Lower lobe of right lung (tissue), 2 donors: ENCODE results near the gene CD207. TPM values are rescaled to one million over a fixed set of nuclear protein-coding genes. Genes with fewer than 3 reads are reported as not detected.

Source experiments
- ATAC-seq, 2 donors: fragments of 200-7000 bp; cut with Tn5 transposase; one replicate each; pipeline ENCODE4 v1.9.1; 2020 to 2022; ENCODE audit warnings: mild to moderate bottlenecking in 2 of 2, moderate library complexity in 2 of 2
- DNase-seq: peaks from one replicate; pipeline ENCODE4 v3.0.0-alpha.2; 2020
- H3K27ac ChIP-seq: fragments of 200-600 bp; one replicate; pipeline ENCODE4 v1.8.0; 2022
- H3K27me3 ChIP-seq: fragments of 200-600 bp; one replicate; pipeline ENCODE4 v1.8.0; 2022; ENCODE audit warnings: low read depth
- H3K36me3 ChIP-seq: fragments of 200-600 bp; one replicate; pipeline ENCODE4 v1.8.0; 2022; ENCODE audit warnings: mild to moderate bottlenecking
- H3K4me1 ChIP-seq: fragments of 200-600 bp; one replicate; pipeline ENCODE4 v1.8.0; 2022
- H3K4me3 ChIP-seq: fragments of 200-600 bp; one replicate; pipeline ENCODE4 v1.8.0; 2022; ENCODE audit warnings: mild to moderate bottlenecking
- H3K9me3 ChIP-seq: fragments of 200-600 bp; one replicate; pipeline ENCODE4 v1.8.0; 2022
- intact Hi-C: fragments of 100-400 bp; cut with DNase I; formaldehyde crosslinking; loops from one replicate; pipeline ENCODE4 v1.11.0; 2022
- total RNA-seq: library from RNA; stranded (reverse); fragmentation: NEBNext Ultra II Directional; extraction: Animal tissue kit (Norgen Biotek cat#: 25700); gene quantifications from one replicate; pipeline ENCODE4 v1.2.1, GENCODE V29; 2021
- TF ChIP-seq, protein P1 (sequence below): fragments of 200-600 bp; IDR thresholded peaks from one replicate; pipeline ENCODE4 v1.8.0; 2022; ENCODE audit warnings: antibody characterized with exemption, mild to moderate bottlenecking
- donor health status: DM: no; HTN: yes; CAD: no; lungs with severe emphysema.

The CD207 gene
- total RNA-seq, 1 donor from 2014 or later = 3.0 TPM

DNA sequence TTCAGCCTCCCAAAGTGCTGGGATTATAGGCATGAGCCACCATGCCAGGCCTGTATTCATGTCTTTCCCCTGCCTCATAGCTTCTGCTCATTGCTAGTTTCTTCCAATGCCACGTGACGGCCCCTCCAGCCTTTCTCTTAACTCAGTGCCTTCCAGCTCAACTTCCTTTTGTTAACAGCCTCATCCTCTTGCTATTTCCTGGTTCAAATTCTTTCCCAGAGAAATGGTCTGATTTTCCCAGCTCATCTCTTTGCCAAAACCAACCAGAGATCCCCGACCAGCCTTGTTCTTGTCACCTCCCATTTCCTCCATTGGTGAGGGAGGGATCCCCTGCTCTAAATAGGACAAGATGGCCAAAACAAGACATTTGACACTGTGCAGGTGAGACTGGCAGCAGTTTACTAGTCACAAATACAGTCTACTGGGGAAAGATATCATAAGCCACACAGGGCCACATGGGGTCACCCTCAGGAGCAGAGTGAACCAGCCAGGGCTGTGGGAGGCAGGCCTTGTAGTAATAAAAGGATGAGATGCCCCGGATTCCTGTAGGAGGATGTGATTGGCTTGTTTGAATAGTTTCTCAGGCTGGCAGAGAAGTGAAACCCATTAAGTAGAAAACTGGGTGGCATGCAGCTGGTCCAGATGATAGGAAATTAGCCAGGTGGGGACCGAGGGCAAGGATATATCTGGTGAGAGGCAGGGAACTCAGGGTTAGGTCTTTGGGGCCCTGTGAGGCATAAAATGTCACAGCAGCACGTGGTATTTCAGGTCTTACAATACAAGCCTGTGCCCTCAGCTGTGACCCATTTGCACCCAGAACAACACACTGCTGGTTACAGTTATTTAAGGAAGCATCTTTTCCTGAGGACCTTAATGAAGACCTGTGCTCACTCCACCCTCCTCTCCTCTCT is 6.4 kb downstream of the CD207 start:
- Histone ChIP-seq H3K4me1 (no peaks in the 10 kb centered on the region), H3K4me3 (no peak overlapping the region), H3K9me3 (no peaks in the 10 kb centered on the region), H3K36me3 (no peaks in the 10 kb centered on the region), H3K27me3 (no peaks in the 10 kb centered on the region), H3K27ac (no peak overlapping the region)
- TF ChIP-seq, protein P1, sequence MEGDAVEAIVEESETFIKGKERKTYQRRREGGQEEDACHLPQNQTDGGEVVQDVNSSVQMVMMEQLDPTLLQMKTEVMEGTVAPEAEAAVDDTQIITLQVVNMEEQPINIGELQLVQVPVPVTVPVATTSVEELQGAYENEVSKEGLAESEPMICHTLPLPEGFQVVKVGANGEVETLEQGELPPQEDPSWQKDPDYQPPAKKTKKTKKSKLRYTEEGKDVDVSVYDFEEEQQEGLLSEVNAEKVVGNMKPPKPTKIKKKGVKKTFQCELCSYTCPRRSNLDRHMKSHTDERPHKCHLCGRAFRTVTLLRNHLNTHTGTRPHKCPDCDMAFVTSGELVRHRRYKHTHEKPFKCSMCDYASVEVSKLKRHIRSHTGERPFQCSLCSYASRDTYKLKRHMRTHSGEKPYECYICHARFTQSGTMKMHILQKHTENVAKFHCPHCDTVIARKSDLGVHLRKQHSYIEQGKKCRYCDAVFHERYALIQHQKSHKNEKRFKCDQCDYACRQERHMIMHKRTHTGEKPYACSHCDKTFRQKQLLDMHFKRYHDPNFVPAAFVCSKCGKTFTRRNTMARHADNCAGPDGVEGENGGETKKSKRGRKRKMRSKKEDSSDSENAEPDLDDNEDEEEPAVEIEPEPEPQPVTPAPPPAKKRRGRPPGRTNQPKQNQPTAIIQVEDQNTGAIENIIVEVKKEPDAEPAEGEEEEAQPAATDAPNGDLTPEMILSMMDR = no peak
- ATAC-seq (no peak), DNase-seq (no peak)
- intact Hi-C loops = no loop called here

DNA sequence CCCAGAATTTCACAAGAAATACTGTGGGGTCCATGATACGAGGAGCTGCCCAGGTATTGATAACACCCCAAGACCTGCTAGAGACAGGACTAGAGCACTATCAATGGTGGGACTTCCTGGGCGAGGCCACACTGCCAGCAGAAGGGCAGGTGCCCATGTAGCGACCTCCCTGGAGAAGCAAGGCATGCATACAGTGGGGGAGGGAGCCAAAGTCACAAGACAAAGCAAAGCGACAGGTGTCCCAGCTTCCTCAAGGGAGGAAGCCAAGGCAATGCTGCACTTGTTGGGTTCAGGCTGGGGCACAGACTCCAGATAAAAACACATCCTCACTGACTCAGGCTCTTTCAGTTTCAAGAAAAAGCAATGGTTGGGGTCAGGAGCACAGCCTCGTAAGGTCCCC is 7.5 kb downstream of the CD207 start:
- ATAC-seq (no peak), DNase-seq (no peak)
- Histone ChIP-seq H3K27me3 (no peaks in the 10 kb centered on the region), H3K27ac (no peak overlapping the region), H3K4me1 (no peaks in the 10 kb centered on the region), H3K36me3 (no peaks in the 10 kb centered on the region), H3K4me3 (no peak overlapping the region), H3K9me3 (no peaks in the 10 kb centered on the region)
- intact Hi-C loops = no loop called here
- TF ChIP-seq, protein P1 = no peak

DNA sequence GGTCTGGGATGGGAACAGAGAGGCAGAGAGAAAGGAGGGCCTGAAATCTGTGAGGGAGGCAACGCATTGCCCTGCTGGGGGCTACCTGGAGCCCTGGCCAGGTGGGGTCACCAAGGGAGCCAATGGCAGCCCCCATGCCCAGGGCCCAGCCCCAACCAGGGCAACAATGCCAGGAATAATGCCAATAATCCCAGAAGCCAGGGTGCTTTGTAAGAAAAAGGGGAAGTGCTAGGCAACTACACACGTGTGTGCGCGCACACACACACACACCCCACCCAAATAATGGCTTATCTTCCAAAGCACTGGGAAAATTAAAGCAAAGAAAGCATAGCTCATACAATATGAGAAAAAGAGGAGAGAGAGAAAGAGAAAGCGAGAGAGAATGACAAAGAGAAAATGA is 8.2 kb downstream of the CD207 start:
- intact Hi-C loops = no loop called here
- no peak for DNase-seq
- no peak for ATAC-seq
- no peaks in the 10 kb centered on the region for H3K27me3 ChIP-seq
- no peaks in the 10 kb centered on the region for H3K4me1 ChIP-seq
- no peaks in the 10 kb centered on the region for H3K9me3 ChIP-seq
- H3K27ac ChIP-seq = no peak overlapping the region
- H3K36me3 ChIP-seq = no peaks in the 10 kb centered on the region
- no peak overlapping the region for H3K4me3 ChIP-seq
- TF ChIP-seq, protein P1 = no peak

DNA sequence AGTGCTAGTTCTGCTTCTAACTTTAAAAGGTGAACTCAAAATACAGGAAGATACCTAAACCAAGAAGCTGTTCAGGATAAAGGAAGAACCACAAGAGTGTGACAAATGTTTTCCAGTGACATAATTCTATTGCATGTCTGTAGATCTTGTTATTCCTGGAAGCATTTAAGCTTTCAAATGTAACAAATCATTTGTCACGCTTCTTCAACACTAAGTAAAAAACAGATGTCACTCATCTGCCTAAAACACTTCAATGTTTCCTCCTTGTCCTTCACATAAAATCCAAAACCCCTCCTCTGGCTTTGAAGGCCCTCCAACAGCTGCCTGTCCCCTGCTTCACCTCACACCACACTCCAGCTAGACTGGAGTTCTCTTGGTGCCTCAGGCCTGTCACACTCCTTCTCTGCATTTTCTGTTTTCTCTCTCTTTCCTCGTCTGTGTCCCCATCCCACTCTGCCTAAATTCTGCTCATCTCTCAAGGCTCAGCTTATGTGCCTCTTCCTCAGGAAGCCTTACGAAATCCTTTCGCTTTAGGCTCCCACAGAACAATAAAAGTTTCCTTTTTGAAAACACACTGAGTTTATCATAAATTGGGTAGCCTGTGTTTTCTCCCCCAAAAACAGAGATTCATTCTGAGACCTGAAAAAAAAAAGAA is 8.8 kb downstream of the CD207 start:
- H3K9me3 ChIP-seq = no peaks in the 10 kb centered on the region
- H3K4me1 ChIP-seq = no peaks in the 10 kb centered on the region
- TF ChIP-seq, protein P1 = no peak
- no peak overlapping the region for H3K27ac ChIP-seq
- DNase-seq = no peak
- no peak for ATAC-seq
- no peaks in the 10 kb centered on the region for H3K27me3 ChIP-seq
- intact Hi-C loops = no loop called here
- H3K4me3 ChIP-seq = no peak overlapping the region
- no peaks in the 10 kb centered on the region for H3K36me3 ChIP-seq

DNA sequence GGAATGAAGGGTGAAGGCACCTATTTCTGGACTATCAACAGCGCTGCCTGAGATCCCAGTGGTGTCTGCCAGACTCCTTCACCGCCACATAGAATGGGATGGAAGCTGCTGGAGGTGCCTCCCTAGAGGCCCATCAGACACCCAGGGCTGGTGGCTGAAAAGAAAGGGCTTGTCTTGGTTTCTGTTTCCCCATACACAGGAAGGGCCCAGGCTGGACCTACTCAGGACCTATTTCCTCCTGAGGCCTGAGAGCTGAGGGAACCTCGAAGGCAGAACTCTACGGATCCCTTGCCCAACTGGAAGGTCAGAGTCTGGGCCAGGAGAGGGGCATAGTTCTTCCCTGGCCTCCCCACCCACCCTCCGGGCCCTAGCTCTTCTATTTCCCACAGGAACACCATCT is 12.4 kb downstream of the CD207 start:
- Histone ChIP-seq H3K4me1 (no peaks in the 10 kb centered on the region), H3K36me3 (no peaks in the 10 kb centered on the region), H3K4me3 (no peak overlapping the region), H3K27ac (no peak overlapping the region), H3K9me3 (no peaks in the 10 kb centered on the region), H3K27me3 (no peaks in the 10 kb centered on the region)
- TF ChIP-seq, protein P1 = no peak
- intact Hi-C loops = no loop called here
- ATAC-seq (peak in 1 of 2 donors; percentile 35), DNase-seq (no peak)
